ENCODE measurements around the gene ELOA2.

DNA sequence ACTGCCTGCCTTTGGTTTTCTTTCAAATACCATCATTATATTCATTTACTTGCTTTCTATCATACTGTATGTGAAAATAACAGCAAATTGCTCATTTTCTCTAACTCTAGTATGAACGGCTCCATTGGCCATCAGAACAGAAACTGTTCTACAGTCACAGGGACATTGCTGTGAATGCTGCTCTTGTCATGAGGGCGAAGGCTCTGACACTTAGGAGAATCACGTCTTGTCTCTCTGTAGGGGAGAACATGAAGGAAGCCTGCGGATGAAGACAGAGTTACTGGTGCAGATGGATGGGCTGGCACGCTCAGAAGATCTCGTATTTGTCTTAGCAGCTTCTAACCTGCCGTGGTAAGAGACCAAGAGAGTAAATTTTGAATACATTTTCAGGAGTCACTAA lies 41.7 kb upstream of the ELOA2 start:
- TF ChIP-seq, protein P1, sequence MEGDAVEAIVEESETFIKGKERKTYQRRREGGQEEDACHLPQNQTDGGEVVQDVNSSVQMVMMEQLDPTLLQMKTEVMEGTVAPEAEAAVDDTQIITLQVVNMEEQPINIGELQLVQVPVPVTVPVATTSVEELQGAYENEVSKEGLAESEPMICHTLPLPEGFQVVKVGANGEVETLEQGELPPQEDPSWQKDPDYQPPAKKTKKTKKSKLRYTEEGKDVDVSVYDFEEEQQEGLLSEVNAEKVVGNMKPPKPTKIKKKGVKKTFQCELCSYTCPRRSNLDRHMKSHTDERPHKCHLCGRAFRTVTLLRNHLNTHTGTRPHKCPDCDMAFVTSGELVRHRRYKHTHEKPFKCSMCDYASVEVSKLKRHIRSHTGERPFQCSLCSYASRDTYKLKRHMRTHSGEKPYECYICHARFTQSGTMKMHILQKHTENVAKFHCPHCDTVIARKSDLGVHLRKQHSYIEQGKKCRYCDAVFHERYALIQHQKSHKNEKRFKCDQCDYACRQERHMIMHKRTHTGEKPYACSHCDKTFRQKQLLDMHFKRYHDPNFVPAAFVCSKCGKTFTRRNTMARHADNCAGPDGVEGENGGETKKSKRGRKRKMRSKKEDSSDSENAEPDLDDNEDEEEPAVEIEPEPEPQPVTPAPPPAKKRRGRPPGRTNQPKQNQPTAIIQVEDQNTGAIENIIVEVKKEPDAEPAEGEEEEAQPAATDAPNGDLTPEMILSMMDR (conservative IDR thresholded peaks at IDR 0.05; ENCODE audit: low read depth, low read length): no peak
- TF ChIP-seq EZH2 (IDR thresholded peaks at IDR 0.05; ENCODE audit: low read length, unreplicated experiment): no peak
